ENCODE data around the gene TFAM. TPM values are rescaled to one million over a fixed set of nuclear protein-coding genes. Genes with fewer than 3 reads are reported as not detected.

TFAM gene
- polyA plus RNA-seq, 1 donor (not counting 4 experiments of a cell fraction or from before 2014, with no cell fraction given), result 25.1 TPM

GRCh38 chr10:58438986-58439385 lies 53.8 kb downstream of the TFAM start:
- H3K4me1 ChIP-seq (ENCODE audit: control insufficient read depth, extremely low read depth, insufficient read depth, low read length), result peaks cover 58% of the 10 kb centered on the region
- H3K27me3 ChIP-seq (ENCODE audit: control insufficient read depth, extremely low read depth, insufficient read depth, low read length), result no peaks in the 10 kb centered on the region
- no peak overlapping the region for H3K27ac ChIP-seq (ENCODE audit: control insufficient read depth, insufficient read depth, low read length)
- H3K9me1 ChIP-seq (ENCODE audit: control insufficient read depth, extremely low read depth, insufficient read depth, low read length), result no peaks in the 10 kb centered on the region
- no peak overlapping the region for H3K9ac ChIP-seq (ENCODE audit: control insufficient read depth, extremely low read depth, insufficient read depth, low read length)
- H4K20me1 ChIP-seq (ENCODE audit: control insufficient read depth, extremely low read depth, insufficient read depth, low read length), result no peaks in the 10 kb centered on the region
- peak; percentile 99 for FAIRE-seq
- H3K36me3 ChIP-seq (ENCODE audit: control insufficient read depth in 2 of 2, extremely low read depth in 1 of 2, insufficient read depth in 2 of 2, low read length in 2 of 2), result no peaks in the 10 kb centered on the region
- DNase-seq (ENCODE audit: low read depth, low spot score), result peak; percentile 23
- H3K4me3 ChIP-seq (ENCODE audit: control insufficient read depth in 2 of 3, extremely low read depth in 1 of 3, insufficient read depth in 2 of 3, low read depth in 1 of 3, low read length in 3 of 3), result no peak overlapping the region
- no peak overlapping the region for H2AFZ ChIP-seq (ENCODE audit: control insufficient read depth, low read length)
- no peak for TF ChIP-seq EZH2 (IDR thresholded peaks at IDR 0.05; ENCODE audit: low read length)
- TF ChIP-seq, protein P1, sequence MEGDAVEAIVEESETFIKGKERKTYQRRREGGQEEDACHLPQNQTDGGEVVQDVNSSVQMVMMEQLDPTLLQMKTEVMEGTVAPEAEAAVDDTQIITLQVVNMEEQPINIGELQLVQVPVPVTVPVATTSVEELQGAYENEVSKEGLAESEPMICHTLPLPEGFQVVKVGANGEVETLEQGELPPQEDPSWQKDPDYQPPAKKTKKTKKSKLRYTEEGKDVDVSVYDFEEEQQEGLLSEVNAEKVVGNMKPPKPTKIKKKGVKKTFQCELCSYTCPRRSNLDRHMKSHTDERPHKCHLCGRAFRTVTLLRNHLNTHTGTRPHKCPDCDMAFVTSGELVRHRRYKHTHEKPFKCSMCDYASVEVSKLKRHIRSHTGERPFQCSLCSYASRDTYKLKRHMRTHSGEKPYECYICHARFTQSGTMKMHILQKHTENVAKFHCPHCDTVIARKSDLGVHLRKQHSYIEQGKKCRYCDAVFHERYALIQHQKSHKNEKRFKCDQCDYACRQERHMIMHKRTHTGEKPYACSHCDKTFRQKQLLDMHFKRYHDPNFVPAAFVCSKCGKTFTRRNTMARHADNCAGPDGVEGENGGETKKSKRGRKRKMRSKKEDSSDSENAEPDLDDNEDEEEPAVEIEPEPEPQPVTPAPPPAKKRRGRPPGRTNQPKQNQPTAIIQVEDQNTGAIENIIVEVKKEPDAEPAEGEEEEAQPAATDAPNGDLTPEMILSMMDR (optimal IDR thresholded peaks at IDR 0.05 in 1 of 3, IDR thresholded peaks at IDR 0.05 in 1 of 3, conservative IDR thresholded peaks at IDR 0.05 in 1 of 3; ENCODE audit: extremely low read depth in 1 of 3, insufficient read depth in 2 of 3, low read length in 3 of 3), result no peak
- H3K4me2 ChIP-seq (ENCODE audit: control insufficient read depth, extremely low read depth, insufficient read depth, low read depth, low read length), result peak overlapping the region; percentile 48
- dilution Hi-C loops (cut with MboI; ENCODE audit: extremely low pct_ligation_motif_present, low sequenced_read_pairs), result no loop called here
- no peaks in the 10 kb centered on the region for H3K9me3 ChIP-seq (ENCODE audit: control insufficient read depth, low read depth, low read length)
- H3K79me2 ChIP-seq (ENCODE audit: control insufficient read depth, insufficient read depth, low read length), result no peaks in the 10 kb centered on the region

DNA sequence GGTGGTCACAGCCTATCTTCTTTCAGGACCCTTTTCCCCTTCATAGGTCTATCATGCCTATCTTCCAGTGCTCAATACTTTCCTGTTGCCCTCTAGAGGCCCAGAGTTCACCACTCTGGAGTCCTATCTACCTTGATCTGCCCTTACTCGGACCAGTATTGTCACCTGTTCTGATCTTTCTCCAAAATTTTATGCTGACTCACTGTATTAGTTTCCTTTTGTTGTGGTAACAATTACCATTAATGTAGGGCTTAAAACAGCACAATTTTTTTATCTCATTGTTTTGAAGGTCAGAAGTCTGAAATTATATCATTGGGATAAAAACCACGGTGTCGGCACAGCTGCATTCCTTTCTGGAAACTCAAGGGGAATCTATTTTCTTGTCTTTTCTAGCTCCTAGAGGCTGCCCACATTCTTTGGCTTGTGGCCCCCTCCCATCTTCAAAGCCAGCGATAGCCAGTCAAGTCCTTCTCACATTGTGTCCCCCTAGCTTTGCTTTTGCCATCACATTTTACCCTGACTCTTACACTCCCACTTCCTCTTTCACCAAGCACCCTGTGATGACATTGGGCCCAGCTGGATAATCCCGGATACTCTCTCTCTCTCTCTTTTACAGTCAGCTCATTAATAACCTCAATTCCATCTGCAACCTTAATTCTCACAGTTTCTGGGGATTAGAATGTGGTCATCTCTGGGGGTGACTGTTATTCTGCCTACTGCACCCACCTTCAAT lies 54.6 kb downstream of the TFAM start:
- Histone ChIP-seq H2AFZ (ENCODE audit: control insufficient read depth, low read length) (no peak overlapping the region), H3K9ac (ENCODE audit: control insufficient read depth, extremely low read depth, insufficient read depth, low read length) (no peak overlapping the region), H3K4me2 (ENCODE audit: control insufficient read depth, extremely low read depth, insufficient read depth, low read depth, low read length) (no peak overlapping the region), H3K27me3 (ENCODE audit: control insufficient read depth, extremely low read depth, insufficient read depth, low read length) (no peaks in the 10 kb centered on the region), H3K79me2 (ENCODE audit: control insufficient read depth, insufficient read depth, low read length) (no peaks in the 10 kb centered on the region), H3K36me3 (ENCODE audit: control insufficient read depth in 2 of 2, extremely low read depth in 1 of 2, insufficient read depth in 2 of 2, low read length in 2 of 2) (no peaks in the 10 kb centered on the region), H3K4me1 (ENCODE audit: control insufficient read depth, extremely low read depth, insufficient read depth, low read length) (peaks cover 57% of the 10 kb centered on the region), H3K4me3 (ENCODE audit: control insufficient read depth in 2 of 3, extremely low read depth in 1 of 3, insufficient read depth in 2 of 3, low read depth in 1 of 3, low read length in 3 of 3) (no peak overlapping the region), H3K9me1 (ENCODE audit: control insufficient read depth, extremely low read depth, insufficient read depth, low read length) (no peaks in the 10 kb centered on the region), H3K9me3 (ENCODE audit: control insufficient read depth, low read depth, low read length) (no peaks in the 10 kb centered on the region), H3K27ac (ENCODE audit: control insufficient read depth, insufficient read depth, low read length) (peak overlapping the region; percentile 17), H4K20me1 (ENCODE audit: control insufficient read depth, extremely low read depth, insufficient read depth, low read length) (no peaks in the 10 kb centered on the region)
- FAIRE-seq, result peak; percentile 52
- DNase-seq (ENCODE audit: low read depth, low spot score), result no peak
- TF ChIP-seq EZH2 (IDR thresholded peaks at IDR 0.05; ENCODE audit: low read length), result no peak
- TF ChIP-seq, protein P1 (optimal IDR thresholded peaks at IDR 0.05 in 1 of 3, IDR thresholded peaks at IDR 0.05 in 1 of 3, conservative IDR thresholded peaks at IDR 0.05 in 1 of 3; ENCODE audit: extremely low read depth in 1 of 3, insufficient read depth in 2 of 3, low read length in 3 of 3), result no peak
- dilution Hi-C loops (cut with MboI; ENCODE audit: extremely low pct_ligation_motif_present, low sequenced_read_pairs), result no loop called here

All from keratinocyte (primary cell).